ENCODE results near the gene SERP2. TPM values are rescaled to one million over a fixed set of nuclear protein-coding genes. Genes with fewer than 3 reads are reported as not detected.

The SERP2 gene
- total RNA-seq, 1 donor = 5.6 TPM

DNA sequence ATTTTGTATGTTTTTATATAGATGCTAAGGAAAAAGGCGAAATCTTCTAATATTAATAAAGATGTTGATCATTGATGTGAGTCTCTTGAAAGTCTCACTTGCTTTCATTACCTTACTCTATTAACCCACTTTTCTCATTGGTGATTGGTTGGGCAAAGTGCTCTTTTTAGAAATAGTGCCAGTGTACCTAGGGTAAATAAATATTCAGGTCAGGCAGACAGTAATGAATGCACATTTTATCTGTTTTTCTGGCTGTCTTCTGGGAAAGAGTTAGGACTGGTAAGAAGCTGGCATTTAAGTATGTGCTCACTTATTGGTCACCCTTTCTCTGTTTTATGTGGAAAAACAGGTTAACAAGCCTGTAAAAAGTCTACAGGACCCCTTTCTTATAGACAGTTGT is 11.2 kb downstream of the SERP2 start:
- H3K4me3 ChIP-seq (ENCODE audit: low read depth, low read length) = no peak overlapping the region
- TF ChIP-seq, protein P1, sequence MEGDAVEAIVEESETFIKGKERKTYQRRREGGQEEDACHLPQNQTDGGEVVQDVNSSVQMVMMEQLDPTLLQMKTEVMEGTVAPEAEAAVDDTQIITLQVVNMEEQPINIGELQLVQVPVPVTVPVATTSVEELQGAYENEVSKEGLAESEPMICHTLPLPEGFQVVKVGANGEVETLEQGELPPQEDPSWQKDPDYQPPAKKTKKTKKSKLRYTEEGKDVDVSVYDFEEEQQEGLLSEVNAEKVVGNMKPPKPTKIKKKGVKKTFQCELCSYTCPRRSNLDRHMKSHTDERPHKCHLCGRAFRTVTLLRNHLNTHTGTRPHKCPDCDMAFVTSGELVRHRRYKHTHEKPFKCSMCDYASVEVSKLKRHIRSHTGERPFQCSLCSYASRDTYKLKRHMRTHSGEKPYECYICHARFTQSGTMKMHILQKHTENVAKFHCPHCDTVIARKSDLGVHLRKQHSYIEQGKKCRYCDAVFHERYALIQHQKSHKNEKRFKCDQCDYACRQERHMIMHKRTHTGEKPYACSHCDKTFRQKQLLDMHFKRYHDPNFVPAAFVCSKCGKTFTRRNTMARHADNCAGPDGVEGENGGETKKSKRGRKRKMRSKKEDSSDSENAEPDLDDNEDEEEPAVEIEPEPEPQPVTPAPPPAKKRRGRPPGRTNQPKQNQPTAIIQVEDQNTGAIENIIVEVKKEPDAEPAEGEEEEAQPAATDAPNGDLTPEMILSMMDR (IDR thresholded peaks at IDR 0.05; ENCODE audit: insufficient read depth, low read depth, low read length) = no peak
- DNase-seq (ENCODE audit: low read depth) = no peak

DNA sequence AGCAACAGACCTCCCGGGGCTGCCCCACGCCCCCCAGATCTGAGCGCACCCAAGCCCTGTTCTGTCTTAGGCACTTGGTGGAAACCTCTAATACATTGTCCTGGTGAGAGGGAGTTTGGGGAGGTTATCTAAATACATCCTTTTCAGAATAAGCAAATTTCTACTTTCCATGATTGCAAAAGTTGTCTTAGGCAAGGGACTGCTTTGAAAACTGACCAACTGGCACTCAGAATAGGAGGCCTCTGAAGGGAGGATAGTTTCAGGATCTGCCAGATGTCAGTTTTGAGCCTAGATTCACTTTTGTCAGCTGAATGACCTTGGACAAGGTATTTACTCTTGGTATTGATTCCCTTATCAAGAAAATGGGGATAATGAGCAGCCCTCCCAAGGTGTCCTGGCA is 11.8 kb downstream of the SERP2 start:
- DNase-seq (ENCODE audit: low read depth) = no peak
- TF ChIP-seq, protein P1 (IDR thresholded peaks at IDR 0.05; ENCODE audit: insufficient read depth, low read depth, low read length) = no peak
- no peak overlapping the region for H3K4me3 ChIP-seq (ENCODE audit: low read depth, low read length)

DNA sequence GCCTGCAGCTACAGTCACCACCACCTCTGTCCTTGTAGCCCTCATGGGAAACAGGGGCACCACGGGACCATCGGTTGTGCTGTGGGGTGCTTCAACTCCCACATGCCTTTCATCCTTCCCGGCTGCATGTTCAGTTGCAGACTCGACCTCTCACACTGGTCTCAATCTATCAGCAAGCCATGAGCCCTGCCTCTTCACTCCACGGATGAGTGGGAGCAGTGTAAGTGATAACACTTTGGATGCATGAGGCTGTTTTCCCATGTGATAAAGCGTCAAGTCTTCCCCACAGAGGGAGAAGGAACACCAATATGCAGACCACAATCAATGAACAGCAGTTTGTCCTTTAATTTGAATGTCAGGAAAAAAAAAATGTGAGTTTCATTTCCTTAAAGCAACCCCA is 12.2 kb downstream of the SERP2 start:
- DNase-seq (ENCODE audit: low read depth) = no peak
- TF ChIP-seq, protein P1 (IDR thresholded peaks at IDR 0.05; ENCODE audit: insufficient read depth, low read depth, low read length) = no peak
- no peak overlapping the region for H3K4me3 ChIP-seq (ENCODE audit: low read depth, low read length)

DNA sequence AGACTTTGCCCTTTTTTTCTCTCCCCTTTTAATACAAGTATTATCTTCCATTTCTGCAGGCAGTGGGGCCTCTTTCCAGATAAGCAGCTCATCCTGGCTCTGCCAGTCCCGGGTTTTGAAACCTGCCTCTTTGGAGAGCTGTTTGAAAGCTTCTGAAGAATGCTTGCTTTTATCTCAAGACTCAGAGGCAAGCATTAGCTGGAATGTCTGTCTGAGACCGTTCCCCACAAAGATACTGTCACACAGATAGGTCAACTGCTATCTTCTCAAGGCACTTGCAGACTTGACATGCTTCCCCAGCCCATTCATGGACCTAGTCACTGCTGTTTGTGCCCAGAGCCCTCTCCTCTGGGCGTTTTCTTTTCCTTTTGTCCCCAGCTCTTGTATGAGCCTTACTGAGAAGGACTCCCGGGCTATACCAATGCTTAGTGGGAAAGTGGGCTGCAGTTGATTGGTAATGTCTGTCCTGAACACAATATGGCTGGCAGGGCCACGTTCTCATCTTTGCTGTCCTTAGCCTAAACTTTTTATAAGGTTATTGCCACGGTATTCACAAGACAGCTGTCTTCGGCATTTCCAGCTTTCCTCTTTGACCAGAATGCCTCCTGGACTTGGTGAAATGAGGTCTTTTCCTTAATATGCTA is 13.4 kb downstream of the SERP2 start:
- DNase-seq (ENCODE audit: low read depth) = peak; percentile 24
- TF ChIP-seq, protein P1 (IDR thresholded peaks at IDR 0.05; ENCODE audit: insufficient read depth, low read depth, low read length) = no peak
- no peak overlapping the region for H3K4me3 ChIP-seq (ENCODE audit: low read depth, low read length)

DNA sequence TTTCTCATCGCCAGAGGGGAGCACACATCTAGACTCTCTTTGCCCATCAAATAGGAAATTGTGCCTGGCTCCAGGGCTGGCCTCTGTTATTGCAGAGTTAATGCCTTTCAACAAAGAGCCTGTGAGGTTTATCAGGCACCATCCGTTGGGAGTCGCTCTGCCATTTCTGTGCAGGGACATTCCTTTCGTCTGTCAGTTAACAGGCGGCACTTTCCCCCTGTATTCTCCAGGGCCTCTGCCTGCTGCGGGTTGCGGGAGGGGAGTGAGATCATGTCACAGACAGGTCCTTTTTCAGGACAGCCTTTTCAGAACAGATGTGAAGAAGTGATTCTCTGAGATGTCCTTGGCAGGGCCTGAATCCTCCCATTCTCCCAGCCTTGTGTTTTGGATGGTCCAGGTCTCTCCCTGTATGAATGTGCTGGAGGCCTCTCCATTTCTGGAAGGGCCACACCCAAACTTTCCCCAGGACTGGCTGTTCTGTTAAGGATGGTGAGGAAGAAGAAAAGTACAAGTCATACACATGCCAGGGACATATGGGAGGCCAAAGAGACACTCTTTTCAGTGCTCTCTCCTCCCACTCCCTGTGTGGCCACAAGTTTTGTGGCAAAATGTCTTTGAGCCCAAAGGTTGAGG is 14.9 kb downstream of the SERP2 start:
- TF ChIP-seq, protein P1 (IDR thresholded peaks at IDR 0.05; ENCODE audit: insufficient read depth, low read depth, low read length) = no peak
- no peak for DNase-seq (ENCODE audit: low read depth)
- H3K4me3 ChIP-seq (ENCODE audit: low read depth, low read length) = no peak overlapping the region

DNA sequence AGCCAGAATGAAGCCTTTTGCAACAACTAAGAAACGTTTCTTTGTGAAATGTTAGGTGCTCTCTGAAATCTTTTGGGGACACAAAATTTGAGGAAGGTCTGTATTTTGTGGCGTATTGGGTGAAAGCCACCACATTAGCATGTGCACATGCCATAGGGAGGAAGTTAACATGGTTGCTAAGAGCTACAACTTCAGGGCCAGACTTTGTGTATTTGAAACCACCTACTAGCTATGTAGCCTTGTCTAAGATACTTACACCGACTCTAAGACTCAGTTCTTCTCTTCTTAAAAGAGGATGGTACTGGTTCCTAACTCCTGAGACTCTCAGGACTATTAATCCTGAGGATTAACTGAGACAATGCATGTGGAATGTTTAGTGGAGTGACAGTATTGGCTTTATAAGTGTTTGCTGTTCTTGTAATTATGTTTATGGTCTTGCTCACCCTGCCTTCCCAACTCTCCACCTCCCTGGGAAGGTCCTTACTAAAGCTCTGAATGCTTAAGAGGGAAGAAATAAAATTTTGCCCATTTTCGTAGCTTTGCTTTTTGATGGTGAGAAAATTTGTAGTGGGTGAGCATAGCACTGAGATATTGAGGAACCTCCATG is 15.5 kb downstream of the SERP2 start:
- no peak overlapping the region for H3K4me3 ChIP-seq (ENCODE audit: low read depth, low read length)
- TF ChIP-seq, protein P1 (IDR thresholded peaks at IDR 0.05; ENCODE audit: insufficient read depth, low read depth, low read length) = no peak
- no peak for DNase-seq (ENCODE audit: low read depth)

Measured in fibroblast of villous mesenchyme (primary cell).